ENCODE results near the gene PTPRF. TPM values are rescaled to one million over a fixed set of nuclear protein-coding genes. Genes with fewer than 3 reads are reported as not detected.
A peak's percentile ranks its signal among the peaks of the same experiment; 100 is the strongest.
"Not testable (repeated sequence)": the region's sequence is repeated elsewhere in the genome, so short reads cannot be mapped to it uniquely, and the experiment has no call there.

PTPRF gene
- total and polyA plus RNA-seq, 9 donors = 24.4 to 165 (median 76.8) TPM

DNA sequence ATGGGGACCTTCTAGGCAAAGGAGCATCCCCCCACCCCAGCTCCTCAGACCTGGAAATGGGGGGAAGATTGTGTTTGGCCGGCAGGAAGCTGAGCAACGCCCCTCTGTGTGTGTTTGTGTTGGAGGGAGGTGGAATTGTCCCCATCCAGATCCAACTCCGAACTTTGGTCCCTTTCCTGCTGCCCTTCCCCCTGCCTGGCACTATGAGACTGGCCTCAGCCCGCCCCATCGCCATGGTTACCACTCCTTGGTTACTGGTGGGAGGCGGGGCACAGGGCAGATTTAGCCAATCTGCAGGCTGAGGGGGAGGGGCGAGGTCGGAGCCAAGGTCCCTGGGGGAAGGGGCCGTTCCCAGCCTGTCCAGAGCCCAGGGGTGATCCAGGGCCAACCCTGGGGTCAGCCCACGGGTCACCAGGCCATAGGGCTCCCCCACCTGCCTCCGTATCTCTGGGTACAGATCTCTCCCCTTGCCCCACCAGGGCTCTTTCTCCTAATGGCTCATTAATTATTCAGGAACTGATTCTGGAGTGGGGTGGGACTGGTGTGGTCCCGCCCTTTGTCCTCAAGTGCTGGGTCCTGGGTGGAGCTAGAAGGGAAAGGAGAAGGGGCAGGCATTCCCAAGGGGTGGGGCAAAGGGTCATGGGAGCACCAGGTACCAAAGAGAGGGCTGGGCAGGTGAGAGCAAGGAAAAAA is 15.2 kb downstream of the PTPRF start:
- Histone ChIP-seq H3K4me3 (no peak overlapping the region), H3K27me3 (no peaks in the 10 kb centered on the region), H3K27ac (no peak overlapping the region), H3K36me3 (no peaks in the 10 kb centered on the region), H3K9me3 (no peaks in the 10 kb centered on the region), H3K4me1 (ENCODE audit: insufficient read depth) (peaks cover 21% of the 10 kb centered on the region)
- peak; percentile 47 to 63 (median 60) for DNase-seq
- 61 to 71% (median 69%) methylated on average over 12 of the region's 12 CpGs for WGBS, 3 donors
- intact Hi-C loops (cut with DNase I) = loop anchor here in 1 of 4 donors (2.0 kb wide), 1 partner anchor 55 kb away; no protein-coding TSS in a partner anchor
- TF ChIP-seq EP300 (IDR thresholded peaks at IDR 0.05) (no peak), CTCF (IDR thresholded peaks at IDR 0.05) (no peak), POLR2A (IDR thresholded peaks at IDR 0.05) (no peak)

DNA sequence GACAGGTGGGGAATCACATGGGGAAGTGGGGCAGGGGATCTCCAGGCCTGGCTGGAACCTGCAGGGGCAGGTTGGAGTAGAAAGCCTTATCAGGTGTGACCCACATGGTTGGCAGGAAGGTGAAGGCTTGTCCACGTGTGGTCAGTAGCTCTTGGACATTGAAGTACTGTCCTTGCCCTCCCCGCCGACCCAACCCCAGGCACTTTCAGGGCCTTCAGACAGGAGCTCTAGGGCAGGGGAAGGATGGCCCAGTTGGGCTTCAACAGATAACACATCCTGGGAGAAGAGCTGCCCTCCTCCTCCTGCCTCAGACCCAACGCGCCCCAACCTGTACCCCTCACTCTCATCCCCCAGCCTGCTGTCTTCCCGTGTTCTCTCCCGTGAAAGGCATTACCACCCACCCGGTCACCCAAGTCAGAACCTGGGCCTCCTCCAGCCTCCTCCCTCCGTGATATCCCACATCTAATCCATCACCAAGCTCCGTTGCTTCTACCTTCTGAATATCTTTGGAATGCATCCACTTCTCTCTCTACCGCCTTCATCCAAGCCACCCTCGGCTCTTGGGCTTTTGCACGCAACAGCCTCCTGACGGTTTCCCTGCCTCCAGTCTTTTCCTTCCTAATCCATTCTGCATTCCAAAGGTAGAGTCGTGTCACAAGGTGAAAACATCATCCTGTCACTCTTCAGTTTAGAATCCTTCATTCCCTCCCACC is 15.9 kb downstream of the PTPRF start:
- Histone ChIP-seq H3K27ac (no peak overlapping the region), H3K9me3 (no peaks in the 10 kb centered on the region), H3K27me3 (no peaks in the 10 kb centered on the region), H3K4me3 (no peak overlapping the region), H3K4me1 (ENCODE audit: insufficient read depth) (peaks cover 19% of the 10 kb centered on the region), H3K36me3 (no peaks in the 10 kb centered on the region)
- WGBS, 3 donors = 88 to 90% (median 88%) methylated on average over 15 of the region's 15 CpGs
- no peak for TF ChIP-seq EP300 (IDR thresholded peaks at IDR 0.05)
- no peak for TF ChIP-seq POLR2A (IDR thresholded peaks at IDR 0.05)
- TF ChIP-seq CTCF (IDR thresholded peaks at IDR 0.05) = no peak
- intact Hi-C loops (cut with DNase I) = loop anchor here in 1 of 4 donors (2.0 kb wide), 1 partner anchor 54 kb away; no protein-coding TSS in a partner anchor
- DNase-seq = no peak

GRCh38 chr1:43547538-43548072 is 16.9 kb downstream of the PTPRF start:
- peaks cover 10% of the 10 kb centered on the region for H3K4me1 ChIP-seq (ENCODE audit: insufficient read depth)
- H3K36me3 ChIP-seq = no peaks in the 10 kb centered on the region
- H3K27ac ChIP-seq = no peak overlapping the region
- WGBS, 3 donors = 85 to 92% (median 86%) methylated on average over 11 of the region's 11 CpGs
- H3K4me3 ChIP-seq = no peak overlapping the region
- intact Hi-C loops (cut with DNase I) = loop anchor here in 1 of 4 donors (2.0 kb wide), 1 partner anchor 53 kb away; no protein-coding TSS in a partner anchor
- no peaks in the 10 kb centered on the region for H3K9me3 ChIP-seq
- DNase-seq = no peak
- TF ChIP-seq POLR2A (IDR thresholded peaks at IDR 0.05) = no peak
- no peak for TF ChIP-seq EP300 (IDR thresholded peaks at IDR 0.05)
- TF ChIP-seq CTCF (IDR thresholded peaks at IDR 0.05) = no peak
- no peaks in the 10 kb centered on the region for H3K27me3 ChIP-seq

- 87 to 92% (median 88%) methylated on average over 18 of the region's 18 CpGs for WGBS, 3 donors
- Histone ChIP-seq H3K4me3 (no peak overlapping the region), H3K27me3 (no peaks in the 10 kb centered on the region), H3K27ac (peak overlapping the region in 1 of 2 donors; percentile 77), H3K9me3 (no peaks in the 10 kb centered on the region), H3K36me3 (no peaks in the 10 kb centered on the region), H3K4me1 (ENCODE audit: insufficient read depth) (peaks cover 12% of the 10 kb centered on the region)
- intact Hi-C loops (cut with DNase I) = no loop called here
- TF ChIP-seq POLR2A (IDR thresholded peaks at IDR 0.05) (no peak), EP300 (IDR thresholded peaks at IDR 0.05) (no peak), CTCF (IDR thresholded peaks at IDR 0.05) (no peak)
- DNase-seq = no peak
Measured at GRCh38 chr1:43548285-43549271, 17.9 kb downstream of the PTPRF start.

DNA sequence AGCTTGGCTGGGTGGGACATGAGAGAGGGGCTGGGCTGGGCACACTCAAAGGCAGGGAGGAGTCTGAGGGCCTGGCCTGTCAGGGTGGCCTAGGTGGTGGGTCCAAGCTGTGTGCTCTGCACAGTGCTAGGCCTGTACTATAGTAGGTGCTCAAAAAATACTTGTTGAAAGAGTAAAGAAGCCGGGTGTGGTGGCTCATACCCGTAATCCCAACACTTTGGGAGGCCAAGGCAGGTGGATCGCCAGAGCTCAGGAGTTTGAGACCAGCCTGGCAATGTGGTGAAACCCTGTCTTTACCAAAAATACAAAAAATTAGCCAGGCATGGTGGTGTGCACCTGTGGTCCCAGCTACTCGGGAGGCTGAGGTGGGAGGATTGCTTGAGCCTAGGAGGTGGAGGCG is 18.7 kb downstream of the PTPRF start:
- H3K4me3 ChIP-seq; DNase-seq; H3K9me3 ChIP-seq; H3K36me3 ChIP-seq; H3K27me3 ChIP-seq; intact Hi-C loops (cut with DNase I): not testable (repeated sequence)
- WGBS, 3 donors = 92 to 96% (median 93%) methylated on average over 5 of the region's 5 CpGs
- Histone ChIP-seq H3K27ac (peak overlapping the region in 1 of 2 donors; percentile 77), H3K4me1 (ENCODE audit: insufficient read depth) (peaks cover 12% of the 10 kb centered on the region)

Data from ovary (tissue), 9 donors.